NCI-H2029 (cell line): ENCODE measurements around the gene ANXA8.
"Not testable (repeated sequence)": the region's sequence is repeated elsewhere in the genome, so short reads cannot be mapped to it uniquely, and the experiment has no call there.

Experiments used
- DNase-seq: peaks from one replicate; lab custom pipeline; 2025; lab: John Stamatoyannopoulos, UW

Gene ANXA8

DNA sequence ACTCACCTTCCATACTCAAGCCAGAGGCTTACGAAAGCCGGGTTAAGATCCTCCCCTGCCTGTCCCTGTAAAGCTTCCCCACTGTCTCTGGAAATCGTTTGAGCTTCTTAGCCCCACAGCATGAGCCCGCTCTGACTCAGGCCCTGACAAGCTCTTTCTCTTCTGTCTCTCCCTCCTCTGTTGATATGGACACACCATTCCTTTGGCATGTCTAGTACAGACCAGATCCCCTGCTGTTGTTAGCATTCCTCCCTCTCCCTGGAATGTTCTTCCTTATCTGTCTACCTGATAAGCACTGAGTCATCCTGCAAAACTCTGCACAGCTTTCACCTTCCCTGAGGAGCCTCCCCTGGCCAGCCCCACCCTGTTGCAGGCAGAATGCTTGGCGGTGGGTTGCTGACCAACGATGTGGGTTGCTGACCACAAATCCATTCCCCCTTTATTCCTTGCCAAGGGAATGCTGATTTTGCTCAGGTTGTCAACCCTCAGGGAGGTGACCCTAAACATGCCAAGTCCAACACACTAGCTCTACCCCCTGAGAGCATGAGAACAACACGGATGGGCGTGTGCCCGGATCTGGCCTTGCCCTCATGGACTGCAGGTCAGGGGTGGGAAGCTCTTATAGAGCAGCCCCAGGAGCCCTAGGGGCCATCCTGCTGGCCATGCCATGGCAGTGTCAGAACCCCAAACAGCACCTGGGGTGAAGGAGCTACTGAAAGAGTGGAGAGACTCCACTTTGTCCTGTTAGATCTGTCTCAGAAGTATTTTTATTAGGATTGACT, 21.1 kb downstream of the ANXA8 start:
- not testable (repeated sequence) for DNase-seq

DNA sequence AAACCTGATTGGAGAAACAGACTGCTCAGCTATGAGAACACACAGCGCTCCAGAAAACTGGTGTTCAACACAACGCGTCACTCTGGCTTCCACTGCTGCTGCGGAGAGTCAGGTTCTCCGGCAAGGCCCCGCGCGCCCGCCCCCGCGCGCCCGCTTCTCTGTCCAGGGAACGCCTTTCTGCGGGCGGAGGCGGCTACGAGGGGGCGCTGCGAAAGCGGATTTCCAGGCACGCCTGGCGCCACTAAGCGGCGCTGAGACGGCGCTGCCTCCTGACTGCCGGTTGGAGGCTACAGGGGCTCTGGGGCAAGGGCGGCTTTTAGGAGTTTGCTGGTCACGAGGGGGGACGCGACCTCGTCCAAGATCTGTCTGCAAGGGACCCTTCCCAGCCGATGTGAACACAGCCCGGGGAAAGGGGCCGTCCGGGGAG, 22.6 kb downstream of the ANXA8 start:
- DNase-seq = not testable (repeated sequence)

DNA sequence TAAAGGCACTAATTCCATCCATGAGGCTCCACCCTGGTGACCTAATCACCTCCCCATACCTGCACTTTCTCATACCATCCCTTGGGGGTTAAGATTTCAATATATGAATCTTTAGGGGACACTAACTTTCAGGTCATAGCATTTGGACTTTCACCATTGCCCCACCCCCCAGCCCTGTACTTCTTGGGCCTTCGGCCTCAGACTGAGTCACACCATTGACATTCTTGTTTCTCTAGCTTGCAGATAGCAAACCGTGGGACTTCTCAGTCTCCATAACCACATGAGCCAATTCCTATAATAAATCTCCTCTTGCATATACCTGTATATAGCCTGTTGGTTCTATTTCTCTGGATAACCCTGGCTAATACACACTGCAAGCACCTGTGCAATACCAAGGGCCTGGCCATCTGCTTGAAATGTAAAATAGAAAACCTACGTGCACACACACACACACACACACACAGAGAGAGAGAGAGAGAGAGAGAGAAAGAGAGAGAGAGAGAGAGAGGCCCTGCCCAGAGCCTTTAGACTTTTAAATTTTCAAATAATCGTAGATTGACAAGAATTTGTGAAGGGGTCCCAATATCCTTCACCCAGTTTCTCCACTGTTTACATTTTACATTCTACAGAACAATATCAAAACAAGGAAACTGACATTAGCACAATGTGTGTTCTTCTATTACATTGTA, 25.3 kb downstream of the ANXA8 start:
- DNase-seq = no peak

- no peak for DNase-seq
Observed at GRCh38 chr10:47457826-47458225, 26.1 kb downstream of the ANXA8 start.

DNA sequence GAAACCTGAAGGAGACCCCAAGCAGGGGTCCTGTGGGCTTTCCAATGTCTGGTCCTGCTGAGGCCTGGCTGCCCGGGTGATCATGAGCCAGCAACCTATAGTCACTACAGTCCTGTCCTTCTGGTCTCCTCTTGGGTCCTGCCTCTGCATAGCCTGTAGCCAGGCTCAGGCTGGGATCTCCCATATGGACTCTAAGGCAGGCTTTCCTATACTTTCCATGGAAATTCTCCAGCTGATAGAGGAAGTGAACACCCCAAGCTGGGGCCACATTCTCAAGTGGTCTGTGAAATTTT, 26.4 kb downstream of the ANXA8 start:
- DNase-seq = no peak

DNA sequence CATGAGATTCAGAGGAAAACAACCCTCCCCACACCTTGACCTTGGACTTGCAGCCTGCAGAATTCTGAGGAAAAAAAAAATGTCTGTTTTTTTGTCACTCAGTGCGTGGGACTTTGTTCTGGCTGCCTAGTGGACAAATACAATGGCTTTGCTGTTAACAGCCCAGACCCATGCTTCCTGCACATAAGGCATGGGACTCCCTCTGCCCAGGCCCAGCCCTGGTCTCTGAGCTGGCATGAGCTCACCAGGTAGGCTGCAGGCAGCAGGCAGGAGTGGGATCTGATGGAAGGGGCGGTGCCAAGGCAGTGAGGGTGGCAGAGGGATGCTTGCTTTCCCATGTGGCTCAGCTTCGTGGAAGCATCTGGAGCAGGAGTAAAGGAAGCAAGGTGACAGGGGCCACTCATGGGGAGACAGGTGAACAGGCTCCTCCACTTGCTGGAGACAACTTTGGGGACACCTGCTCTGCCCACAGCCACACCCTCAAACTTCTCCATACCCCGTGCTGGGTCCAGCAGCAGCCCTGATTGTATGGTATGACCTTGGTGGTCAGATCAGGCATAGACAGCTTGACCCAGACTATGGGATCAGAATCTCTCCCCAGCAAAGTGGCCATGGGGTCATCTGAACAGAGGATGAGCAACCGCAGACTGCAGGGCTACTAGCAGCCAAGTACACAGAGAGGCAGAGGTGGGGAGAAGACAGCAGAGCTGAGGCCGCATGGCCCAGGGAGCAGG, 27.0 kb downstream of the ANXA8 start:
- DNase-seq = no peak

GRCh38 chr10:47456079-47456785, 27.7 kb downstream of the ANXA8 start:
- DNase-seq = no peak

DNA sequence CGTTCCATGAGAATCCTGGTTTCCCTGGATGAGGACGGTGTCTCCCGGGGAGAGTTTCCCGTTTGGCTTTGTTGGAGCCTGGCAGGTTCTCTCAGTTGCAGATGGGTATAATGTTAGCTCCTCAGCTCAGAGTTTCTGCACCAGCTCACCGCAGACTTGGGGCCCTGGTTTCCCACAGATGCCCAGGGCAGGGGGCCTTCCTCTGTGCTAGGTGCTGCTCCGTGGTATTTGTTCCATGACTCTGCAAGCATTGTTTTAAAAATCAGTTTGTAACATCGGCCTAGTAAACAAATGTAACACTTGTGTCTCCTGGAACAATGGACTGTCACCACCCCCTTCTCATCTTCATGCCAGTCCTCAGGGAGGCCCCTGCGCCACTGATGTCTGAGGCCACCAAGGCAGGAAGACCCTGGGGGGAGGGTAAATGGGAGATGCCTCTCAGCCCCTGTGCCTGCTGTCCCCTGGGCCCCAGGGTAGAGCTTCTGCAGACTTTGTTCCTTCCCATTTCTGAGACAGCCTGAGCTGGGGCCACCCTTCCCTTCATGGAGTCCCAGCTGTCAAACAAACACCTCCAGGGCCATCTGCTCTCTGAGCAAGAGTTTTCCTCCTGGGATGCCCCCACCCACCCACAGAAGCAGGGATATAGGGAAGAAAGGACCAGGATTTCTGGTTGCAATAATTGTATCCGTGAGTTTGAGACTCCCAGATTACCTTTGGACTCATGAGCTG, 28.4 kb downstream of the ANXA8 start:
- not testable (repeated sequence) for DNase-seq

GRCh38 chr10:47454780-47455058, 29.2 kb downstream of the ANXA8 start:
- DNase-seq = no peak

GRCh38 chr10:47454008-47454779, 29.7 kb downstream of the ANXA8 start:
- DNase-seq = no peak

DNA sequence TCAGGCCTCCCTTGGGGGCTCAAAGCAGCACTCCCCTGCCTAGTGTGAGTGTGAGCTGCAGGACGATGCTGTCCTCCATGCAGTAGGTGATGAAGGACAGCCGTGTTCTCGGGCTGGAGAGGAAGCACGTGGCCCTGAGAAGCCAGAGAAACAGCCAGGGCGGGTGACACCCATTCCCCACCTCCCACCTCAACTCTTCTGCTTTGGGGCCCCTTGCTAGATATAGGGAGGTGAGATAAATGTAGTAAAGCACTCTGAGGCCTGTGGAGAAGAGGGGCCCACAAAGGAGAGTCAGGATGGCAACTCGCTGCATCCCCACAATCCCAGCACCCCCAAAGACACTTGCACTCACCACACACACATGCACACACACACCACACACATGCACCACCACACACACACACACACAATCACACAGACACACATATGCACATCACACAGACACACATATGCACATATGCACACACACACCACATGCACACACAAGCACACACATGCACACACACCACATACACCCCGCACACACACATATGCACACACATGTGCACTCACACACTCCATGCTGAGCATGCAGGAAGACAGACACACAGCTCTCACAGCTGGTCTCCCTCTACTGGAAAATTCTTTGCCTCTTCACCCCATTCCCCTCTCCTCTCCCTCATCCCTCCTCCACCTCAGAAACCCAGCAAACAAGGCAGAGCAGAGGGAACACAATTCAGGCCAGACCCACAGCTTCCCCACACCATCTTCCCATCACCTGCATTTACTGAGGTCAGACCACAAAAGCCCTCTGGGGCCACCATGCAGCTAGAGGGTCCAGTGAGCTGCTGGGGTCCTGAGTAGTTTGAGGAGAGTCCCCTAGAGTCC, 30.5 kb downstream of the ANXA8 start:
- no peak for DNase-seq

DNA sequence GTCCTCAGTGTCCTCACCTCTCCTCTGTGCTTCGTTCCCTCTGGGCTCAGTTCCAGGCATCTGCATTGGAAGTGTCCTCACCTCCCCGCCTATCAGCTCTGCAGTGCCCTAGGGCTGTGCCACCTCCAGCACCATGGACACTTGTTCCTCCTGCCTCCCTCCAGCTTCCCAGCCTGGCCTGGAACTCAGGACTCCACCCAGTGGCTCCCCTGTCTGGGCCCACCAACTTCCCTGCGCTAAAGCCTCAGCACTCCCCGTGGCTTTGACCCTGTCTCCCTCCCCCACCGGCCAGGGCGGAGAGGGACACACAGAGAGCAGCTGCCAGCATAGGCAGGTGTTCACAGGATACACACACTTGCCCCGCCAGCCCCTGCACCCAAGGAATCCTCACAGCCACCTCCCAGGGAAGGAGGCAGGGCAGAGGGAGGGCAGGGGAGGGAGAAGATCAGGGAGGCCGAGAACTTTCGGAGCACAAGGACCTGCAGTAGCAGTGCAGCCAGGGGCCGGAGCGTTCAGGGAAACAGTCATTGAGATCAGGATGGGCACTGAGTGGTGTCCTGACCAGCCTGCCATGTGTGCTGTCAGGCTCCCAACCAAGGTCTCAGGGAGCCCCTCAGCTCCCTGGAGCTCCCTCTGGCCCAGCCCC, 31.3 kb downstream of the ANXA8 start:
- no peak for DNase-seq

DNA sequence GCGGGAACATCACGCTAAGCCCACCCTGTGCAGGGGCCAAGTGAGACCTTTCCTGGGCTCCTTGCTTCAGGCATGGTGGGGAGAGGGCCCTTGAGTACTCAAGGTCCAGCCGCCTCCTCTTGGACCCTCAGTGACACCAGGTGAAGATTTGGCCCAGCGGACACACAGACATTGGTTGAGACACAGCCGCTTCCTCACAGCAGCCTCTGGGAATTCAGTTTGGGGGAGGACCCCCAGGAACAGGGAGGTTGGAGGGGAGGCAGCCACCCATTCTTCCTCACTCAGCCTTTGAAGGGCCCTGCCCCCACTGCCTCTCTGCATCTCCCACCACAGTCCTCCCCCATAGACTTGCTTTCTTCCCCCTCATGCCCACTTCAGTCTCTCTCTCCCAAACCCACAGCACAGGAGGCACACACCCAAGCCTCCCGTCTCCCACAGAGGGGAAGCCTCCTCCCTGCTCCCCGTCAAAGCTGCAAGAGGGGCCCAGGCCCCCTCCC, 31.9 kb downstream of the ANXA8 start:
- DNase-seq = no peak

- DNase-seq = no peak
Observed at GRCh38 chr10:47451273-47451997, 32.5 kb downstream of the ANXA8 start.

- DNase-seq = no peak
Observed at GRCh38 chr10:47450442-47450841, 33.5 kb downstream of the ANXA8 start.

DNA sequence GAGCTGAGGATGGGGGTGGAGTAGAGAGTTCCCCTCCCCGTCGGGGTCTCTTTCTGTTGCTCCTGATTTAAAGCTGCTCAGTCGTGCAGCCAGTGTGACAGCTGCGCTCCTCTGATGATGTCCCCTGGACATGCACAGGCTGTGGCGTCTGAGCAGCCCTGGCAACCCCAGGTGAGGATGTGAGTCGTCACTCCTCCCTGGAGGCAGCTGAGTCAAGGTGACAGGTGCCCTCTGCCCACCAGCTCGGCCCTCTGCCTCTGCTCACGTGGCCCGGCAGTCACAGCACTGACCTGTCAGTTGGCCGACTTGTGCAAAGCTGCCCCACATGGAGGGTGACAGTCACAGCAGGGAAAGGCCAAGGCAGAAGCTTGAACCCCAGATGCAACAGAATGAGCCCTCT, 33.9 kb downstream of the ANXA8 start:
- no peak for DNase-seq

DNA sequence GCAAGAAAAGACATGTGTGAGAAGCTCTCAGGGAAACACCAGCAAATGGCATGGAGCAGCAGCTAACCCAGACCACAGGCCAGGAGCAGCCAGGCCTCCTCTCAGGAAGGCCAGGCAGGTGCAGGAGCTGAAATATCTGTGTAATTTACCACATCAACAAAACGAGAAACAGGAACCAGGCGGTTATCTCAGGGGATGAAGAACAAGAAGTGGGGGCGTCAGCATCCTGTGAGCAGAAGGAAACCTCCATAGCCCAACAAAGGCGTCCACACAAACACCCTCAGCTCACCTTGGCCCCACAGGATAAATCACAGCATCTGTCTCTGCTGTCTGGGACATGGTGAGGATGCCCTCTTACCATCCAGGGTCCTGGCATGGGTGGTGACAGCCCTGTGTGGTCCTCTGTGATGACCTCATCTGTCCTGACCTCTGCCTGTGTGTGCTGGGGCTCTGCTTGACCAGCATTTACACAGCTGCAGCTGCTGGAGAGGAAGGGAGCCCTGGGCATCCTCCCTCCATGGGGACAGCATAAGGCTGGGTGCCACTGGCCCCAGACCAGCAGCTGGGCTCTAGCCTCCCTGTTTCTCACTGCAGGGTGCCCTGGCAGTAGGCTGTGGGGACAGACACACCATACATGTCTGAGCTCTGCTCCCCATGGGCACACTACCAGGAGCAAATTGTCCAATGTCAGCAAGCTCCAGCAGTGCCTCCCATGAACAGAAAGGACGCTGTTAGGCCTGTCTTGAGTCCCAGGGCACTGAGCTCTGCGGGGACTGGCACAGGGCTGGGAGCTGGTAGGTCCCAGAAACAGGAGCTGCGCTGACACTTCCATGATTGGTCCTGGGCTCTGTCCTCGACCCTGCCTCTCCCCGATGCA, 34.6 kb downstream of the ANXA8 start:
- no peak for DNase-seq

DNA sequence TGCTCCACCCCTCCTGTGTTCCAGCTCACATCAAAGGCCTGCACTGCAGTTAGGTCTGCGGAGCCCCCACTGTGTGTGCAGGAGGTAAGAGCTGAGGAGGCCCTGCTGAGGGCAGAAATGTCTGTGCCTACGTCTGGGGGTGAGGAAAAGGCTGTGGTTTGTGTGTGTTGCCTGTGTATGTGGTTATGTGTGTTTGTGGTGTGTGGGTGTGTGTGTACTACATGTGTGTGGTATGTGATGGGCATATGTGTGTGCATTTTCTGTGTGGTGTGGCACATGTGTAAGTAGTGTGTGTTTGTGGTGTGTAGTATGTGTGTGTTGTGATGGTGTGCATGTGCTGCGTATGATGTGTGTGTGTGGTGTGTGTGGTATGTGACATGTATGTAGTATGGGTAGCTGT, 36.2 kb downstream of the ANXA8 start:
- no peak for DNase-seq
